HG02938 (cell line): ENCODE results near the gene TMEM236.

Experiments
- ATAC-seq: cut with Tn5 transposase; IDR thresholded peaks from one replicate; pipeline ENCODE4 v1.9.1; 2021; ENCODE audit warnings: mild to moderate bottlenecking, moderate library complexity; ENCODE audit not compliant: unreplicated experiment

The TMEM236 gene

GRCh38 chr10:17817316-17817715, 65.3 kb downstream of the TMEM236 start:
- ATAC-seq = no peak

- no peak for ATAC-seq
These were observed 65.8 kb downstream of the TMEM236 start for GRCh38 chr10:17817790-17818189.

GRCh38 chr10:17819836-17820235, 67.8 kb downstream of the TMEM236 start:
- ATAC-seq = no peak

GRCh38 chr10:17820943-17821342, 68.9 kb downstream of the TMEM236 start:
- no peak for ATAC-seq

- no peak for ATAC-seq
These were observed 69.9 kb downstream of the TMEM236 start for GRCh38 chr10:17821893-17822292.

DNA sequence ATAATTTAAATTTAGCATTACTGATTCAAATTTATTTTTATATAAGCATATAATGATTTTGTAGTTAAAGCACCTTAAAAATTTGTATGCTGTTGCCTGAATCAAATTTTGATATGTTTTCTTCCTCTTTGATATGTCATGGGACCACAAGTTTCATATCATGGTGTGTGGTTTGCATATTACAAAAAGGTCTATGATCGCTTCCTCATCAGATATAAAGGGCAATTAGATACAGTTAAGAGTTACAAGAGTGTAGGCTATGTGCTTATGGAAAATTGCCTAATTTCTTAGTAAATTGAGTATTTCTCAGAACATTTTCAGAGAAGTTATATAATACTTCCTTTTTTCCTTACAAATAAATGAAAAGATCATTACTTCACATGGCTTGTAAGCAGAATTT, 79.3 kb downstream of the TMEM236 start:
- no peak for ATAC-seq

DNA sequence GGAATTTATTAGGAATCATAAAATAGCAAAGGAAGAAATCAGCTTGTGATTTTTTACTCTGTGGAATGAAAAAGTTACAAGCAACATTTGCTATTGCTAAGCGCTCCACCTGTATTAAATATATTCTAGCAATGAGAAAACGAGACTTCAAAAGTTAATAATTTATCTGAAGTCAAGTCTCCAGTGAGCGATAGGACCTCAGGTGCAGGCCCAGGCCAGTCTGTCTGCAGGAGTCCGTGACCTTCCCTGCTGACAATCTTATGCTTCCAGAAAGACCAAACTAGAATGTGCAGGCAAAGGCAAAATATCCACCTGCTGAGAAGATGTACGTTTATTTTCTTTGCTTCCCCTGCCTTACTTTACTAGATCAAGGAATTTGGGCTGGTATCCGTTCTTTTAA, 79.9 kb downstream of the TMEM236 start:
- no peak for ATAC-seq

- ATAC-seq = no peak
These were observed 81.7 kb downstream of the TMEM236 start for GRCh38 chr10:17833656-17834055.

- ATAC-seq = no peak
These were observed 83.7 kb downstream of the TMEM236 start for GRCh38 chr10:17835688-17836087.

DNA sequence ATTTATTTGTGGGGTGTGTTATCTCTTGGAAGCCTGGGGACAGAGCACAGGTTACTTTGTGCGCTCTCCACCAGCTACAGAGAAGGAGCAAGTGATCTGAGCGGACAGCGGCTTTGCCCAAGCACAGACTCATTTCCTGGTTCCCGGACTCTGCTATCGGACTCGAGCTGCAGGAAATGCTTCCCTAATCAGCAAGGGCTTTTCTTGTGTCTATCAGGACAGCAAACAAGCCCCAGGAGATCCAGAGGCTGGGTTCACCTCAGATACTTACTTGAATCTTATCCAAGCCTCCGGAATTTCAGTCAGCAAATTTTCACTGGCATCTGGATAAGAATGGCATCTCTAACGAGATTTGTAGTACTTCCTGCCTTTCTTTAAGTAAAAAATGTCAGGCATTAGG, 84.9 kb downstream of the TMEM236 start:
- ATAC-seq = no peak

GRCh38 chr10:17838080-17838648, 86.2 kb downstream of the TMEM236 start:
- no peak for ATAC-seq

DNA sequence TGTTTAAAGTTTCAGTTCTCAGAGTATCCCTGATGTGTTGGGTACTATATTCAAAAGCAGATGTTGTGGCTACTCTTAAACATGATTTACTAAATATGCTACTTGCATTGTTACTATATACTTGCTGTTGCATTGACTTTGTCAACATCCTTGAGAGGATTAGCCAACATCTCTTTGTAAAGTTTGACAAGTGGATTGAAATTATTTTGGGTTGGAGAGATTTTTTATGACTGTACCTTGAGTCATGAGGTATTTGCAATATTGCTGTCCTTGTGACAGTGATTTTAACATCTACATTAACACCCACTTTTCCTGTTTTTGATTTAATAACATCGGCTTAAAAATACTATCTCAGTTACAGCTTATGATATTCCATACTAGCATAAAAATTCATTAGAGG, 89.0 kb downstream of the TMEM236 start:
- no peak for ATAC-seq

- ATAC-seq = no peak
These were observed 90.6 kb downstream of the TMEM236 start for GRCh38 chr10:17842641-17843040.

GRCh38 chr10:17847585-17848296, 95.7 kb downstream of the TMEM236 start:
- ATAC-seq = no peak

DNA sequence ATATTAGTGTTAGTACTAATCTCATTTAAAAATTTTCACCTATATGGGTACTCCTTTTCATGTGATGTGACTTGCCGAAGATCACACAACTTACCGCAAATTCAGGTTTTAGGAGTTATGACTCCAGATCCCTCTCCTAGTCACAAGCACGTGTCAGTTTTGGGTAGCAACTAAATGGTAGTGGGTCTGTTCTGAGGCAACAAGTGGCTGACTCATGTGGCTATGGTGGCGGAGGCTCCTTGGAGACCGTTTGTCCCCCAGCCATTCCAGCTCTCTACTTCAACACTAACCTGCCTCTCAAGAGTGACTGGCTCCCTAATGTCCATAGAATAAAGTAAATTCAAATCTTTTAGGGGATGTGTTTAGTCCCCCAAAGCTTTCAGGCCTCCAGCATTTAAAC, 96.6 kb downstream of the TMEM236 start:
- ATAC-seq = no peak
